Psoas muscle (tissue), 8 donors: ENCODE data around the gene AKT2. TPM values are rescaled to one million over a fixed set of nuclear protein-coding genes. Genes with fewer than 3 reads are reported as not detected.
A peak's percentile ranks its signal among the peaks of the same experiment; 100 is the strongest.

Experiments
- ATAC-seq, 4 donors: fragments of 200-7000 bp; cut with Tn5 transposase; one replicate each; pipeline ENCODE4 v1.9.1; 2020; ENCODE audit warnings: moderate library complexity in 3 of 4, mild to moderate bottlenecking in 2 of 4
- DNase-seq, 2 donors: peaks; one replicate each; pipeline ENCODE4 v3.0.0-alpha.2; 2020
- H3K27ac ChIP-seq: fragments of 200-600 bp; one replicate; pipeline ENCODE4 v1.8.0; 2022
- H3K27me3 ChIP-seq, 3 donors: fragments of 200-600 bp in 1 of 3; one replicate each; pipeline versions ENCODE4 v1.6.1 to v1.8.0; 2013 to 2022; ENCODE audit warnings: low read length in 2 of 3, mild to moderate bottlenecking in 2 of 3, moderate library complexity in 1 of 3; ENCODE audit not compliant: insufficient read depth in 3 of 3
- H3K36me3 ChIP-seq, 2 donors: fragments of 200-600 bp in 1 of 2; one replicate each; pipeline versions ENCODE4 v1.6.1 to v1.8.0; 2013 to 2022; ENCODE audit warnings: low read depth in 1 of 2, mild to moderate bottlenecking in 1 of 2, moderate library complexity in 1 of 2; ENCODE audit not compliant: insufficient read depth in 1 of 2
- H3K4me1 ChIP-seq: fragments of 200-600 bp; one replicate; pipeline ENCODE4 v1.8.0; 2022
- H3K4me3 ChIP-seq: fragments of 200-600 bp; one replicate; pipeline ENCODE4 v1.8.0; 2022; ENCODE audit warnings: mild to moderate bottlenecking
- H3K9me3 ChIP-seq: fragments of 200-600 bp; one replicate; pipeline ENCODE4 v1.8.0; 2022
- WGBS, 3 donors: extraction: QIAGEN DNeasy Blood & Tissue Kit; methylation state at CpG; one replicate each; pipeline versions ENCODE4 v1.1.6 to v1.1.7; 2013; 5-methylcytosine and 5-hydroxymethylcytosine counted together
- intact Hi-C, 2 donors: fragments of 100-400 bp; cut with DNase I; formaldehyde crosslinking; loops; one replicate each; pipeline versions ENCODE4 v1.11.0 to v1.14.2; 2022
- polyA plus RNA-seq, 3 donors: library from polyadenylated mRNA; stranded (reverse); fragments of 200-250 nt; gene quantifications; one replicate each; pipeline ENCODE4 v1.2.3, GENCODE V29; 2013
- total RNA-seq, 4 donors: library from RNA; stranded (reverse); fragmentation: NEBNext Ultra II Directional in 2 of 4; extraction: Animal tissue kit (Norgen Biotek cat#: 25700) in 2 of 4; gene quantifications; one replicate each; pipeline versions ENCODE4 v1.2.1 to v1.2.4, GENCODE V29; 2021 to 2023
- TF ChIP-seq, protein P1 (sequence below): fragments of 200-600 bp; IDR thresholded peaks from one replicate; pipeline ENCODE4 v1.8.0; 2022; ENCODE audit warnings: antibody characterized with exemption
- donor health status: healthy with polysubstance abuse.
- donor health status: DM: no; HTN: no; CAD: no; lungs with moderate emphysema.
- donor health status: Bipolar disorder and iron deficiency.
- donor health status: healthy.
- donor health status: DM: yes; HTN: yes; CAD: no.
- donor health status: DM: no; HTN: no; CAD: no.
- donor health status: DM: no; HTN: no; CAD: no.
- donor health status: DM: yes; HTN: yes; CAD: no.

Gene AKT2
- total and polyA plus RNA-seq, 7 donors: 81.8 to 194 (median 139) TPM

- intact Hi-C loops: loop anchor here (5.0 to 10.0 kb wide), 2 partner anchors 294 to 332 kb away; no protein-coding TSS in a partner anchor
- H3K9me3 ChIP-seq: no peaks in the 10 kb centered on the region
- H3K27me3 ChIP-seq: no peaks in the 10 kb centered on the region
- H3K4me1 ChIP-seq: no peaks in the 10 kb centered on the region
- DNase-seq: no peak
- no peaks in the 10 kb centered on the region for H3K36me3 ChIP-seq
- TF ChIP-seq, protein P1, sequence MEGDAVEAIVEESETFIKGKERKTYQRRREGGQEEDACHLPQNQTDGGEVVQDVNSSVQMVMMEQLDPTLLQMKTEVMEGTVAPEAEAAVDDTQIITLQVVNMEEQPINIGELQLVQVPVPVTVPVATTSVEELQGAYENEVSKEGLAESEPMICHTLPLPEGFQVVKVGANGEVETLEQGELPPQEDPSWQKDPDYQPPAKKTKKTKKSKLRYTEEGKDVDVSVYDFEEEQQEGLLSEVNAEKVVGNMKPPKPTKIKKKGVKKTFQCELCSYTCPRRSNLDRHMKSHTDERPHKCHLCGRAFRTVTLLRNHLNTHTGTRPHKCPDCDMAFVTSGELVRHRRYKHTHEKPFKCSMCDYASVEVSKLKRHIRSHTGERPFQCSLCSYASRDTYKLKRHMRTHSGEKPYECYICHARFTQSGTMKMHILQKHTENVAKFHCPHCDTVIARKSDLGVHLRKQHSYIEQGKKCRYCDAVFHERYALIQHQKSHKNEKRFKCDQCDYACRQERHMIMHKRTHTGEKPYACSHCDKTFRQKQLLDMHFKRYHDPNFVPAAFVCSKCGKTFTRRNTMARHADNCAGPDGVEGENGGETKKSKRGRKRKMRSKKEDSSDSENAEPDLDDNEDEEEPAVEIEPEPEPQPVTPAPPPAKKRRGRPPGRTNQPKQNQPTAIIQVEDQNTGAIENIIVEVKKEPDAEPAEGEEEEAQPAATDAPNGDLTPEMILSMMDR: no peak
- 94 to 95% (median 95%) methylated on average over 4 of the region's 4 CpGs for WGBS, 3 donors
- H3K4me3 ChIP-seq: no peak overlapping the region
- H3K27ac ChIP-seq: no peak overlapping the region
- no peak for ATAC-seq
These were observed 15.5 kb upstream of the AKT2 start for GRCh38 chr19:40300668-40301067.

- no peak for ATAC-seq
- intact Hi-C loops: no loop called here
- Histone ChIP-seq H3K9me3 (no peaks in the 10 kb centered on the region), H3K27ac (no peak overlapping the region), H3K27me3 (no peaks in the 10 kb centered on the region), H3K4me1 (no peaks in the 10 kb centered on the region), H3K4me3 (no peak overlapping the region), H3K36me3 (no peaks in the 10 kb centered on the region)
- no peak for DNase-seq
- TF ChIP-seq, protein P1: no peak
- WGBS, 3 donors: 64 to 69% (median 67%) methylated on average over 3 of the region's 3 CpGs
These were observed 12.9 kb upstream of the AKT2 start for GRCh38 chr19:40298026-40298425.

GRCh38 chr19:40294560-40294959 lies 9.4 kb upstream of the AKT2 start:
- no peak for ATAC-seq
- Histone ChIP-seq H3K4me3 (no peak overlapping the region), H3K4me1 (no peaks in the 10 kb centered on the region), H3K27ac (no peak overlapping the region), H3K36me3 (no peaks in the 10 kb centered on the region), H3K27me3 (no peaks in the 10 kb centered on the region), H3K9me3 (no peaks in the 10 kb centered on the region)
- TF ChIP-seq, protein P1: no peak
- intact Hi-C loops: no loop called here
- no peak for DNase-seq
- WGBS, 3 donors: 82 to 86% (median 84%) methylated on average over 6 of the region's 6 CpGs

DNA sequence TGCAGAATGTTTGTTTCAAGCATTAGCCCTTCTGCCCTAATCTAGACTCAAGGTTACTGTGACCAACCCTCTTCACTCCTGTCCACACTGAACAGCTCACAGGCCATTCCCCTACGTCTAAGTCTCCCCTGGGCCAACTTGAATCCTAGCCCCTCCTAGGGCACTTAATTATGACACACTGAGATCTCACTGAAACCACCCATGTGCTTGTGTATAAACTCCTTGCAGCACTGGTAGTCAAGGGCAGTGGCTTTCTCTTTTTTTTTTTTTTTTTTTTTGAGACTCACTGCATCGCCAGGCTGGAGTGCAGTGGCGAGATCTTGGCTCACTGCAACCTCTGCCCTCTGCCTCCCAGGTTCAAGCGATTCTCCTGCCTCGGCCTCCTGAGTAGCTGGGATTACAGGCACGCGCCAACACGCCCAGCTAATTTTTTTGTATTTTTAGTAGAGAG lies 1.9 kb upstream of the AKT2 start:
- H3K4me1 ChIP-seq: peaks cover 22% of the 10 kb centered on the region
- H3K4me3 ChIP-seq: no peak overlapping the region
- H3K27me3 ChIP-seq: no peaks in the 10 kb centered on the region
- no peak for ATAC-seq
- peak overlapping the region; percentile 87 for H3K27ac ChIP-seq
- no peaks in the 10 kb centered on the region for H3K9me3 ChIP-seq
- 77 to 87% (median 83%) methylated on average over 8 of the region's 8 CpGs for WGBS, 3 donors
- intact Hi-C loops: no loop called here
- TF ChIP-seq, protein P1: no peak
- peaks cover 0 to 6% of the 10 kb centered on the region in 2 donors for H3K36me3 ChIP-seq
- no peak for DNase-seq

- Histone ChIP-seq H3K9me3 (no peaks in the 10 kb centered on the region), H3K27me3 (no peaks in the 10 kb centered on the region), H3K27ac (peak overlapping the region; percentile 87), H3K4me3 (peak overlapping the region; percentile 87), H3K4me1 (peaks cover 28% of the 10 kb centered on the region), H3K36me3 (peaks cover 0 to 8% of the 10 kb centered on the region in 2 donors)
- no peak for DNase-seq
- TF ChIP-seq, protein P1: no peak
- intact Hi-C loops: no loop called here
- WGBS, 3 donors: 34 to 44% (median 37%) methylated on average over 16 of the region's 16 CpGs
- no peak for ATAC-seq
These were observed 1.3 kb upstream of the AKT2 start for GRCh38 chr19:40286235-40286970.
